OCI-LY7 (cell line): ENCODE results near the gene CEP112.

Experiments used
- EZH2phosphoT487 ChIP-seq: fragments of 200-600 bp; sonication (generic); IDR thresholded peaks from 2 replicates; pipeline ENCODE4 v1.6.1; 2018; ENCODE audit warnings: low read depth, borderline replicate concordance, mild to moderate bottlenecking, mixed run types, antibody characterized with exemption, low read length, moderate library complexity, mixed read lengths
- TF ChIP-seq, protein P1 (sequence below): fragments of 200-600 bp; sonication (generic); conservative IDR thresholded peaks from 2 replicates; pipeline ENCODE4 v1.5.1; 2014; ENCODE audit warnings: mild to moderate bottlenecking, antibody characterized with exemption, low read length, moderate library complexity, mixed read lengths

DNA sequence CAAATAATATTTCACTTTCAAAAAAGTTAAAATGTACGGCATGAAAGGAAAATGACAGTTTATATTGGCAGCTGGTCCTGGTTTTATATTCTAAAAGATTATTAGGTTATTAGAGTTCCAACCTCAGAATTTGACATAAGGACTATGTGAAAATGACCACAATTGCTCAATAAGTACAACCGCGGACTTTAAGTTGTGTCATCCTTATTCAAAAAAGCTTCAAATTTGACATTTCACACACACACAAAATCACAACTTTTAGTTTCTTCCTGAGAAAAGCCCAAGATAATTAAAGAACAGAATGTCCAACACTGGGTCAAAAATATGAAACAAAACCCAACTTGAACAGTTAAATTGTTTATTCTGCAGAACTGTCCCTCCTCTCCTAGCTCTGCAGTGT lies 497.3 kb downstream of the CEP112 start:
- TF ChIP-seq, protein P1, sequence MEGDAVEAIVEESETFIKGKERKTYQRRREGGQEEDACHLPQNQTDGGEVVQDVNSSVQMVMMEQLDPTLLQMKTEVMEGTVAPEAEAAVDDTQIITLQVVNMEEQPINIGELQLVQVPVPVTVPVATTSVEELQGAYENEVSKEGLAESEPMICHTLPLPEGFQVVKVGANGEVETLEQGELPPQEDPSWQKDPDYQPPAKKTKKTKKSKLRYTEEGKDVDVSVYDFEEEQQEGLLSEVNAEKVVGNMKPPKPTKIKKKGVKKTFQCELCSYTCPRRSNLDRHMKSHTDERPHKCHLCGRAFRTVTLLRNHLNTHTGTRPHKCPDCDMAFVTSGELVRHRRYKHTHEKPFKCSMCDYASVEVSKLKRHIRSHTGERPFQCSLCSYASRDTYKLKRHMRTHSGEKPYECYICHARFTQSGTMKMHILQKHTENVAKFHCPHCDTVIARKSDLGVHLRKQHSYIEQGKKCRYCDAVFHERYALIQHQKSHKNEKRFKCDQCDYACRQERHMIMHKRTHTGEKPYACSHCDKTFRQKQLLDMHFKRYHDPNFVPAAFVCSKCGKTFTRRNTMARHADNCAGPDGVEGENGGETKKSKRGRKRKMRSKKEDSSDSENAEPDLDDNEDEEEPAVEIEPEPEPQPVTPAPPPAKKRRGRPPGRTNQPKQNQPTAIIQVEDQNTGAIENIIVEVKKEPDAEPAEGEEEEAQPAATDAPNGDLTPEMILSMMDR: no peak
- no peak for TF ChIP-seq EZH2phosphoT487
